ENCODE results near the gene WDR90.

WDR90 gene

GRCh38 chr16:694187-694862 is 45.2 kb downstream of the WDR90 start:
- Histone ChIP-seq H3K27me3 (ENCODE audit: control insufficient read depth, insufficient read depth, low read length) (peaks cover 49% of the 10 kb centered on the region), H3K9me3 (ENCODE audit: control insufficient read depth, insufficient read depth, low read length) (no peaks in the 10 kb centered on the region), H3K4me1 (ENCODE audit: control insufficient read depth, insufficient read depth, low read length) (no peaks in the 10 kb centered on the region), H3K4me3 (ENCODE audit: low read depth, low read length) (peak overlapping the region; percentile 71), H3K9ac (ENCODE audit: low read depth, low read length) (no peak overlapping the region), H3K36me3 (ENCODE audit: control insufficient read depth, insufficient read depth, low read length) (no peaks in the 10 kb centered on the region)

- H3K27me3 ChIP-seq (ENCODE audit: control insufficient read depth, insufficient read depth, low read length), result peaks cover 51% of the 10 kb centered on the region
- no peaks in the 10 kb centered on the region for H3K9me3 ChIP-seq (ENCODE audit: control insufficient read depth, insufficient read depth, low read length)
- H3K9ac ChIP-seq (ENCODE audit: low read depth, low read length), result no peak overlapping the region
- H3K4me3 ChIP-seq (ENCODE audit: low read depth, low read length), result peak overlapping the region; percentile 71
- no peaks in the 10 kb centered on the region for H3K36me3 ChIP-seq (ENCODE audit: control insufficient read depth, insufficient read depth, low read length)
- H3K4me1 ChIP-seq (ENCODE audit: control insufficient read depth, insufficient read depth, low read length), result no peaks in the 10 kb centered on the region
These were observed 45.7 kb downstream of the WDR90 start for GRCh38 chr16:694863-695354.

DNA sequence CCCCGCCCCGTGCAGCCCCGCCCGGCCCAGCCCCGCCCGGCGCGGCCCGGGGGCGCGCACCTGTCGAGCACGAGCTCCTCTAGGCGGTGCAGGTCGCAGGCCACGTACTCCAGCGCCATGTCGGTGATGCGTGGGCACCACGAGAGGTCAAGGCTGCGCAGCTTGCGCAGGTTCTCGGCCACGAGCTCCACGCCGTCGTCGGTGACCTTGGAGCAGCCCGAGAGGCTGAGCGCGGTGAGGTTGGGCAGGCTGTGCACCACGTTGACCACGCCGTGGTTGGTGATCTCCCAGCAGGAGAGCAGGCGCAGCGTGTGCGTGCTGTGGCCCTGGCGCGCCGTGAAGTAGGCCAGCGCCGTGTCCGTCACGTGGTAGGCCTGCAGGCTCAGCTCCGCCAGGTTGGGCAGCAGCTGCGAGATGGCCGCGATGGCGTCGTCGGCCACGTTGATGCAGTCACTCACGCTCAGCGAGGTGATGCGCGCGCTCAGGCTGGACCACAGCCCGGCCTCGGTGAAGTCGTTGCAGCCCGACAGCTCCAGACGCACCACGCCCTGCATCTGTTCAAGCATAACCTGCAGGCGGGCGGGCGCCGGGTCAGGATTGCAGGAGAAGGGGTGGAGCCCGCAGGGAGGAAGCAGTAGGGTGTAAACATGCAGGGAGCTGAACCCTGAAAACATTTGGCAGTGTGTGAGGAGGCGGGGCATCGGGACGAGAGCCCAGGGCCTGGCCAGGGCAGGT is 46.4 kb downstream of the WDR90 start:
- Histone ChIP-seq H3K9ac (ENCODE audit: low read depth, low read length) (peak overlapping the region; percentile 67), H3K9me3 (ENCODE audit: control insufficient read depth, insufficient read depth, low read length) (no peaks in the 10 kb centered on the region)

DNA sequence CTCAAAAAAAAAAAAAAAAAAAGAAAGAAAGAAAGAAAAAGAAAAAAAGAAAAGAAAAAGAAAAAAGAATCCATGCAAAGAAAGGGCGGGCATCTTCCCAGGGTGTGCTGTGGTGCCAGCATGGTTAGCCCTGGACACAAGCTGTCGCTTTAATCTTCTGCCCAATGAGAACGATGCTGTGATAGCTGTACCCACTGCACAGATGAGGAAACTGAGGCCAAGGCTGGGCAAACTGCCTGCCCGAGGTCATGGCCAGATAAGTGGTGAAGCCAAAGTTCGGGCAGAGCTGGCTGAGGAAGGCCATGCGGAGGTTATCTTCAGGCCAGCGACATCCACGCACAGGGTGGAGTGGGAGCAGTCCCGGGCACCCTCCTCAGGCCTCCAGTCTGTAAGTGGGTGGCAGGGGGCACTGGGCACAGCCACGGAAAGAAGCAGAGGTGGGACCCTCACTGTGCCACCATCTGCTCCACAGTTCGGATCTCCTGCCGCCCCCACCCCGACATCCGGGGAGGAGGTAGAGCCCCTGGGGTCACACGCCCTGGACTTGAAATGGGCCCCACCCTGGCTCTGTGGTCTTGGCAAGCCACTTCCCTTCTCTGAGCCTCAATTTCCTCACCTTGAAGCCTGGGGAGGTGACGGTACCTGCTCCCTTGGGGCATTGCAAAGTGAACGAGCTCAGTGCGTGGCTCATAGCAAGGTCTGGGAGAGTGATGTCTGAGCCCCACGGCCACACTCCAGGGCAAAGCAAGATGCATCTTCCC is 49.9 kb downstream of the WDR90 start:
- Histone ChIP-seq H3K4me1 (ENCODE audit: control insufficient read depth, insufficient read depth, low read length) (no peaks in the 10 kb centered on the region), H3K9ac (ENCODE audit: low read depth, low read length) (no peak overlapping the region), H3K9me3 (ENCODE audit: control insufficient read depth, insufficient read depth, low read length) (no peaks in the 10 kb centered on the region), H3K27me3 (ENCODE audit: control insufficient read depth, insufficient read depth, low read length) (peaks cover 68% of the 10 kb centered on the region), H3K36me3 (ENCODE audit: control insufficient read depth, insufficient read depth, low read length) (no peaks in the 10 kb centered on the region), H3K4me3 (ENCODE audit: low read depth, low read length) (no peak overlapping the region)

More for the DNA sequence above, 46.4 kb downstream of the WDR90 start:
- H3K27me3 ChIP-seq (ENCODE audit: control insufficient read depth, insufficient read depth, low read length), result peaks cover 55% of the 10 kb centered on the region
- H3K4me3 ChIP-seq (ENCODE audit: low read depth, low read length), result peak overlapping the region; percentile 83
- H3K4me1 ChIP-seq (ENCODE audit: control insufficient read depth, insufficient read depth, low read length), result no peaks in the 10 kb centered on the region
- H3K36me3 ChIP-seq (ENCODE audit: control insufficient read depth, insufficient read depth, low read length), result no peaks in the 10 kb centered on the region

DNA sequence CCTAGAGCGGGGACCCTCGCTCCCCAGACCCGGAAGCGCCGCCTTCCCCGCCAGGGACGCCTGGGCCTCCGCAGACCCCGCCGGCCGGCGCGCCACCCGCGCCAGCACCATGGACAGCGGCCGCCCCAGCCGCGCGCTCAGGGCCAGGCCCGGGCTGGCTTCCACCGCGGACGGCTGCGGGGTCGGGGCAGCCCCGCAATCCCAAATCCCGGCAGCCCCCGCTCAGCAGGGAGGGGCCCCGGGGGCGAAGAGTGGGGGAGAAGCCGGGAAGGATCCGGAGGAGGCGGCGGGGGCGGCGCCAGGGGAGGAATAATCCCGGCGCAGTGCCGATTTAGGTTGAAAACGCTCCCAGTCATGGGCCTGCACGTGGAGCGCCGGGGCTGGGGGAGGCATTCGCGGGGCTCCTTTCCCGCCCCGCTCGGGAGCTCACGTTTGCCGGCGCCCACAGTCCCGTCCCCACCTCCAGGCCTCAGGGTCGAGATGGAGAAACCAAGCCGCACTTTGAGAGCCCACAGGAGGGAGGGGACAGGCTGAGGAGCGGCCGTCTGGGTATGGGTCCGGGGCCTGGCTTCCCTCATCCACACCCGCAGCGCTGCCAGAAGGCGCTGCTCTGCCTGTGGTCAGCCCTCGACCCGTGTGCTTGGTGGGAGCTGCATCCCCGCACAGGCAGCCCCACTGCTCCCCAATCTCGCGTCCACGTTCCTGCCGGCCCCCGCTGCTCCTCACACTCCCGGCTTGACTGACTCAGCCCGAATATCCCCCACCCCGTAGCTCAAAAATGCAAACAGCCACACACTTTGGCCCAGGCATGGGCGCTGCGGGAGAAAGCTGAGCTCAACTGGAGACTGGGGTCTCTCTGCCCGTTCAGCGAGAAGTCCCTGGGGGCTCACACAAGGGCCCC is 51.8 kb downstream of the WDR90 start:
- H3K9ac ChIP-seq (ENCODE audit: low read depth, low read length), result no peak overlapping the region
- no peaks in the 10 kb centered on the region for H3K4me1 ChIP-seq (ENCODE audit: control insufficient read depth, insufficient read depth, low read length)
- H3K36me3 ChIP-seq (ENCODE audit: control insufficient read depth, insufficient read depth, low read length), result no peaks in the 10 kb centered on the region
- H3K9me3 ChIP-seq (ENCODE audit: control insufficient read depth, insufficient read depth, low read length), result no peaks in the 10 kb centered on the region
- H3K4me3 ChIP-seq (ENCODE audit: low read depth, low read length), result peak overlapping the region; percentile 13
- H3K27me3 ChIP-seq (ENCODE audit: control insufficient read depth, insufficient read depth, low read length), result peaks cover 63% of the 10 kb centered on the region

GRCh38 chr16:702341-702740 is 53.2 kb downstream of the WDR90 start:
- H3K27me3 ChIP-seq (ENCODE audit: control insufficient read depth, insufficient read depth, low read length), result peaks cover 69% of the 10 kb centered on the region
- no peak overlapping the region for H3K9ac ChIP-seq (ENCODE audit: low read depth, low read length)
- no peaks in the 10 kb centered on the region for H3K4me1 ChIP-seq (ENCODE audit: control insufficient read depth, insufficient read depth, low read length)
- no peak overlapping the region for H3K4me3 ChIP-seq (ENCODE audit: low read depth, low read length)
- no peaks in the 10 kb centered on the region for H3K9me3 ChIP-seq (ENCODE audit: control insufficient read depth, insufficient read depth, low read length)
- no peaks in the 10 kb centered on the region for H3K36me3 ChIP-seq (ENCODE audit: control insufficient read depth, insufficient read depth, low read length)

DNA sequence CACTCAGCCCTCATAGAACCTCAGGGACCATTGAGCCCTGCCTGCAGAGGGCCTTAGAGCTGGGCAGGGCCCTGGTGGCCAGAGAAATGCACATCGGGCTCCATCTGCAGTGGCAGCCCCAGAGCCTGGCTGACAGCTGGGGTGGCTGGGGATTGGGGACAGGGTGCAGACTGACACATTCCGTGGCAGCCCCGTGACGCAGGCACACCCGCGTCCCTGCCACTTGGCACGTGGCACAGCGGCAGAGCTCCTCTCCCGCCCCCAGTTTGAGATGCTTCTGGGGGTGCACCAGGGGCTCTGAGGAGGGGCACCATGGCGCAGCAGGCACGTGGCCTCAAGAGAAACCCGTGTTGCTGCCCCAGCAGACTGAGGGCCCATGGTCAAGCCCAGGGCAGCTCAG is 54.2 kb downstream of the WDR90 start:
- H3K9me3 ChIP-seq (ENCODE audit: control insufficient read depth, insufficient read depth, low read length), result no peaks in the 10 kb centered on the region
- H3K4me1 ChIP-seq (ENCODE audit: control insufficient read depth, insufficient read depth, low read length), result no peaks in the 10 kb centered on the region
- no peak overlapping the region for H3K9ac ChIP-seq (ENCODE audit: low read depth, low read length)
- no peaks in the 10 kb centered on the region for H3K36me3 ChIP-seq (ENCODE audit: control insufficient read depth, insufficient read depth, low read length)
- H3K27me3 ChIP-seq (ENCODE audit: control insufficient read depth, insufficient read depth, low read length), result peaks cover 77% of the 10 kb centered on the region
- no peak overlapping the region for H3K4me3 ChIP-seq (ENCODE audit: low read depth, low read length)

GRCh38 chr16:704047-704446 is 54.9 kb downstream of the WDR90 start:
- H3K4me1 ChIP-seq (ENCODE audit: control insufficient read depth, insufficient read depth, low read length), result no peaks in the 10 kb centered on the region
- H3K9me3 ChIP-seq (ENCODE audit: control insufficient read depth, insufficient read depth, low read length), result no peaks in the 10 kb centered on the region
- peaks cover 79% of the 10 kb centered on the region for H3K27me3 ChIP-seq (ENCODE audit: control insufficient read depth, insufficient read depth, low read length)
- no peak overlapping the region for H3K9ac ChIP-seq (ENCODE audit: low read depth, low read length)
- H3K4me3 ChIP-seq (ENCODE audit: low read depth, low read length), result peak overlapping the region; percentile 26
- no peaks in the 10 kb centered on the region for H3K36me3 ChIP-seq (ENCODE audit: control insufficient read depth, insufficient read depth, low read length)

- peaks cover 76% of the 10 kb centered on the region for H3K27me3 ChIP-seq (ENCODE audit: control insufficient read depth, insufficient read depth, low read length)
- no peaks in the 10 kb centered on the region for H3K4me1 ChIP-seq (ENCODE audit: control insufficient read depth, insufficient read depth, low read length)
- H3K36me3 ChIP-seq (ENCODE audit: control insufficient read depth, insufficient read depth, low read length), result no peaks in the 10 kb centered on the region
- H3K9me3 ChIP-seq (ENCODE audit: control insufficient read depth, insufficient read depth, low read length), result no peaks in the 10 kb centered on the region
- H3K9ac ChIP-seq (ENCODE audit: low read depth, low read length), result no peak overlapping the region
- peak overlapping the region; percentile 26 for H3K4me3 ChIP-seq (ENCODE audit: low read depth, low read length)
These were observed 55.6 kb downstream of the WDR90 start for GRCh38 chr16:704552-705380.

DNA sequence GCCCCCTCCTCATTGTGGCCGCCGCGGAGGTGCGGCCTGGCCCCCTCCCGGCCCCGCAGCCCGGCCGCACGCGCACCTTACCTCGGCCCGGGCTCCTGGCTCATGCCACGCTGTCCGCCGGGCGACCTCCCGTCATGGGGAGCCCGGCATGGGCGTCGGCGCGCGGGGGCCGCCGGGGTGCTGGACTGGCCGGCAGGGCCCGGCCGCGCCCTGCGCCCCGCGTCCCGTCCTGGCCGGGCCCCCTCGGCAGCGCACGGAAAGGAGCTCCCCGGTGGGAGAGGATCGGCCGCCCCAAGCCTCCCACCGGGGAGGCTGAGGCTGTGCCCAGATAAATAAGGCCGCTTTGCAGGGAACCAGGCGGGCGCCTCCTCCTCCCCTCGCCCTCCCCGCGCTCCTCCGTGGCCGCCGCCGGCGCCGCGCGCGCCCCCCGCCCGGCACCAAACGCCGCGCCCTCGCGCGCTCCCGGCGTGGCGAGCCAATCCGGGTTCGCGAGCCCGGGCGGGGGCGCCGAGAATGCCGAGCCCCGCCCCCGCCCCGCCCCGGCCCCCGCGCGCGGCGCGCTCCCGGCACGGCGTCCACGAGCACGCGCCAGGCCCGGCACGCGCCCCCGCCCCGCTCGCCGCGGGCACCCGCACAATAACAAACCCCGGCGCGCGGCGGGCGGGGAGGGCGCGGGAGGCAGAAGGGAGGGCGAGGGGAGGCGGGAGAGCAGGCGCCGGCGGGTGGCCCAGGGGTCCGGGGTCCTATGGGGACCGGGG is 56.4 kb downstream of the WDR90 start, which contains the start of gene FBXL16:
Gene FBXL16 (minus strand): TSS at position 371 of the 758 bp plus-strand sequence. CDS start 8,396 bp downstream, outside the sequence.
- Histone ChIP-seq H3K36me3 (ENCODE audit: control insufficient read depth, insufficient read depth, low read length) (no peaks in the 10 kb centered on the region), H3K9me3 (ENCODE audit: control insufficient read depth, insufficient read depth, low read length) (no peaks in the 10 kb centered on the region), H3K9ac (ENCODE audit: low read depth, low read length) (no peak within 1 kb of the TSS), H3K4me1 (ENCODE audit: control insufficient read depth, insufficient read depth, low read length) (no peaks in the 10 kb centered on the region), H3K27me3 (ENCODE audit: control insufficient read depth, insufficient read depth, low read length) (peaks cover 72% of the 10 kb centered on the region), H3K4me3 (ENCODE audit: low read depth, low read length) (peak within 1 kb of the TSS; percentile 55)
